ENCODE data around the gene FCGR3B. TPM values are rescaled to one million over a fixed set of nuclear protein-coding genes. Genes with fewer than 3 reads are reported as not detected.
"Not testable (repeated sequence)": the region's sequence is repeated elsewhere in the genome, so short reads cannot be mapped to it uniquely, and the experiment has no call there.

The FCGR3B gene
- total RNA-seq, 1 donor from 2014 or later: 14.3 TPM

DNA sequence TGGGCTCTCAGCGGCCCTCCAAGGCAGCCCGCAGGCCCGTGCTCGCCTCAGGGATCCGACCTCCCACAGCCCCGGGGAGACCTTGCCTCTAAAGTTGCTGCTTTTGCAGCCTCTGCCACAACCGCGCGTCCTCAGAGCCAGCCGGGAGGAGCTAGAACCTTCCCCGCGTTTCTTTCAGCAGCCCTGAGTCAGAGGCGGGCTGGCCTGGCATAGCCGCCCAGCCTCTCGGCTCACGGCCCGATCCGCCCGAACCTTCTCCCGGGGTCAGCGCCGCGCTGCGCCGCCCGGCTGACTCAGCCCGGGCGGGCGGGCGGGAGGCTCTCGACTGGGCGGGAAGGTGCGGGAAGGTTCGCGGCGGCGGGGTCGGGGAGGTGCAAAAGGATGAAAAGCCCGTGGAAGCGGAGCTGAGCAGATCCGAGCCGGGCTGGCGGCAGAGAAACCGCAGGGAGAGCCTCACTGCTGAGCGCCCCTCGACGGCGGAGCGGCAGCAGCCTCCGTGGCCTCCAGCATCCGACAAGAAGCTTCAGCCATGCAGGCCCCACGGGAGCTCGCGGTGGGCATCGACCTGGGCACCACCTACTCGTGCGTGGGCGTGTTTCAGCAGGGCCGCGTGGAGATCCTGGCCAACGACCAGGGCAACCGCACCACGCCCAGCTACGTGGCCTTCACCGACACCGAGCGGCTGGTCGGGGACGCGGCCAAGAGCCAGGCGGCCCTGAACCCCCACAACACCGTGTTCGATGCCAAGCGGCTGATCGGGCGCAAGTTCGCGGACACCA is 25.0 kb downstream of the FCGR3B start:
- DNase-seq: not testable (repeated sequence)

DNA sequence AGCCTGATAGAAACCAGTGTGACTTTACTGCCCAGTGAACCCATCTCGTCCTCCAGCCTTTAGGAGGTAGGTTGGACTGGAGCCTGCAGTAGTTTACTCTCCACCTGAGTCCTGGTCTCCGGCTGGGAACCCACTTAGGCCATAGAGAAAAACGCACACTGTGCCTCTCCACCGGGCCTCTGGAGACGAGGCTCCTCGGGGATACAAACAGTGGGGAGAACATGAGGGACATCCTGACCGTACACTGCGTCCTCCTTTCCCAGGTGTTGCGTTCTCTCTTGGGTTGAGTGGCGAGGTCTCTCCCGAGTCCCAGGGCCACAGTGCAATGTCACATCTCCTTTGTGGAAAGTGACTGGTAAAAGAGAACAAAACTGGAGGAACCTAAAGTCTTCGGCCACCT is 26.0 kb downstream of the FCGR3B start:
- DNase-seq: not testable (repeated sequence)

- DNase-seq: not testable (repeated sequence)
Measured at GRCh38 chr1:161597077-161597476, 33.9 kb downstream of the FCGR3B start.

- DNase-seq: not testable (repeated sequence)
Measured at GRCh38 chr1:161595583-161595982, 35.4 kb downstream of the FCGR3B start.

DNA sequence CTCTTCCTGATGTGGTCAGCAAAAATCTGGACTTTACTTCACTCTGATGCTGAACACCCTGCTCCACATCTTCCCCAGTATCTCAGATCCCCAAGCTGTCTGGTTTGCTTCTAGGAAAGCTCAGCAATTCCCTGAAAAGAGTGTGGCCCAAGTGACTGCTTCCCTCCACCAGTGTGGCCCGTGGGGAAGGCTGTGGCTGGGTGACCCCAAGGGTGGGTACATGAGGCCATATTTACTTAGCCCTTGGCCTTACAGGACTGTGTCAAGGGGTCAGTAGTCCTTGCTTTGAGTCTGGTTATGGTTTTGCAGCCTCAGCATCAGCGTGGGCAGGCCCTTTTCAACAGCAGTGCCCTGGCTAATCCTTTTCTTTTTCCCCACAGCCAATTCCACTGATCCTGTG is 35.8 kb downstream of the FCGR3B start:
- DNase-seq: not testable (repeated sequence)

- DNase-seq: peak; percentile 9
Measured at GRCh38 chr1:161594269-161594984, 36.5 kb downstream of the FCGR3B start.

DNA sequence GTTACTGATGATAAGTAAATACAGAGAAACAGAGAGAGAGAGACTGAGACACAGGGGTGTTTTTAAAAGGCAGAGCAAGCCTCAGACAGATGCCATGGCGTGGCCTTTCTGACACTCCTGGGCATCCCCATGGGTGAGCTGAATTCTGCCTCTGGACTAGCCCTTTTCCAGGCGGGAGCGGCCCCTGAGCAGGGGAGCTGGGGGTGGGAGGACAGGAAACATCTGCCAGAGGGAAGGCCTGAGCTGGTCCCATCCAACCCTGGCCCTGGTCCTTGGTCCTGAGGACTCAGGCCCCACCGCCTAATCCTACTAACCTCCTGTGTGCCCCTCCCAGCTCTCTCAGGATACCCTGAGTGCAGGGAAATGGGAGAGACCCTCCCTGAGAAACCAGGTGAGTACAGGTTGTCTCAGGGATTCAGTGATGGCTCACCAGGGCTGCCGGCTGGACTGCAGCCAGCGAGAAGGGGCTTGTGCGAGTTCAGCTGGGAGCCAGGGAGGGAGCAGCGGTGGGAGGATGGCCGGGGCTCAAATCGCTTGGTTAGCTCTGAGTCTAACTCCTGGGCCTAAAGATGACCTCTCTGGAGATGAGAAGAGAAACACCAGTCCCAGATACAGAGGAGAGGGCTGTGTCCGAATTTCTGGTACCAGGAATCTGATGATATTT is 37.8 kb downstream of the FCGR3B start:
- DNase-seq: not testable (repeated sequence)

GRCh38 chr1:161592586-161592985 is 38.4 kb downstream of the FCGR3B start:
- DNase-seq: not testable (repeated sequence)

- not testable (repeated sequence) for DNase-seq
Measured at GRCh38 chr1:161589920-161590319, 41.1 kb downstream of the FCGR3B start.

- not testable (repeated sequence) for DNase-seq
Measured at GRCh38 chr1:161589365-161589764, 41.6 kb downstream of the FCGR3B start.

GRCh38 chr1:161588596-161588995 is 42.4 kb downstream of the FCGR3B start:
- DNase-seq: not testable (repeated sequence)

- DNase-seq: not testable (repeated sequence)
Measured at GRCh38 chr1:161582882-161583281, 48.1 kb downstream of the FCGR3B start.

DNA sequence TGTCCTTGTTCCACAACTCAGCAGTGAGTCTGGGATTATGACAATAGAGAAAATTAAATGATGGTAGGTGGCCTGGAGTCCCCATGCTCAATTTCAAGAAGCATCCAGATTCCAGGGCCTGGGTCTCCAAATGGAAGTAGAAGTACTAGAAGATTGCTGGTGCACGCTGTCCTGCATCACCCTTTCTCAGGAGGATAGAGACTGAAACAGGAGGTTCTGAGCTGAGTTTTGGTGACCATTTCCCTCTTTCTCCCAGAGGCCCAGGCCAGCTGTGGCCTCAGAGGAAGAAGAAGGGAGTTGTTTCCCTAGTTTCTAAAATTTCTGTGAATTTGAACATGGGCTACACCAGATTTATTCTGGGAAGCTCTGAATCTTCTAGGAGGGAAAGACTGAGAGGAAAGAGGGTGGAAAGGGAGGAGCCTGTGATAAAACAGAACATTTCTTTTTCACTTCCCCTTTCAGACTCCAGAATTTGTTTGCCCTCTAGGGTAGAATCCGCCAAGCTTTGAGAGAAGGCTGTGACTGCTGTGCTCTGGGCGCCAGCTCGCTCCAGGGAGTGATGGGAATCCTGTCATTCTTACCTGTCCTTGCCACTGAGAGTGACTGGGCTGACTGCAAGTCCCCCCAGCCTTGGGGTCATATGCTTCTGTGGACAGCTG is 50.0 kb downstream of the FCGR3B start:
- DNase-seq: not testable (repeated sequence)

DNA sequence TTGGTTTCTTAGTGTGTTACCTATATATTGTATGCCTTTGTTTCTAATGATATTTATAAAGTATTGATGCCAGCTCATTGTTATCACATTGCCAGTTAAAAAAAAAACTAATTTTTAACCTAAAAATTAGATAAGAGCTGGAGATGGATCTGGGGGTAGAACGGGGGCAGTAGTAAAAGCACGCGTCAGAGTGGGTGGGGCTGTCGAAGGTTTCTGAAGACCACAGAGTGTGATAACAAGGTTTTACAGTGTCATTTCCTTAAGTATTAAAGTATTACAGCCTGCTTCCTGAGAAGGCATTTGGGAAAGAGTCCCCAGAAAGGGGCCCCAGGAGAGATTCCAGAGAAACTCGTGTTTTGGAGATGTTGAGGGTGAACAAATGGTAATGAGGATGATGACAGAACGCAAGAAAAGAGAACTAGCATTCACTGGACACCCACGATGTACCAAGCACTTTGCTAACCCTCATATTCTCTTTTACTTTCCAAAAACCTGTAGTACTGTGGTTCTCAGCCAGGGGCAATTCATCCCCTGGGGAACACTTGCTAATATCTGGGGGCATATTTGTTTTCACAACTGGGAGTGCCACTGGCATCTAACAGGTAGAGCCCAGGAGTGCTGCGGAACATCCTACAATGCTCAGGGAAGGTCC is 51.0 kb downstream of the FCGR3B start:
- not testable (repeated sequence) for DNase-seq

DNA sequence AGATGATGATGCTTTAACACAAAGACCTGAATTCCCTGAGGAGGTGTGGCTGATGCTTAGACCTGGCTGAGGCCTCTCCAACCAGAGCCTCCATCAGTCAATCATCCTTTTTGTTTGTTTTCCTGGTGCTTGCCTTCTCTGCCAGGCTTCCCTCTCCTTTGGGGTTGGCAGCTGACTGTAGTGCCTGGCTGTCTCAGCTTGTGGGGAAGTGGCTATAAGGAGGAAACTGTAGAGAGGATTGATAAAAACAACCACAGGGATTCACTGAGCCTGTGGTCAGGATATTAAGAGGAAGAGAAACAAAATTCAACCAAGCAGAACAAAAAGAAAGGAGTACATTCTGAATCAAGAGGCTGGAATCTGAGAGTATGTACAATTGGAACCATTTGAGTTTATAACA is 54.3 kb downstream of the FCGR3B start:
- not testable (repeated sequence) for DNase-seq

Other genes with a start within 250 kb of the FCGR3B start
- 26.2 TPM for gene FCGR2A, start 125.7 kb downstream of the FCGR3B start, total RNA-seq
- gene HSPA6, start 106.6 kb downstream of the FCGR3B start, total RNA-seq: 8.2 TPM
- gene FCGR3A, start 81.4 kb downstream of the FCGR3B start, total RNA-seq: 5.0 TPM
- gene FCGR2B, start 32.0 kb upstream of the FCGR3B start, total RNA-seq: 2.8 TPM
- gene FCRLA, start 76.1 kb upstream of the FCGR3B start, total RNA-seq: 0.30 TPM
- 0.39 TPM for gene FCRLB, start 90.4 kb upstream of the FCGR3B start, total RNA-seq
- gene DUSP12, start 118.6 kb upstream of the FCGR3B start, total RNA-seq: 24.6 TPM
- gene ATF6, start 135.1 kb upstream of the FCGR3B start, total RNA-seq: 24.4 TPM

Data from skin of body (tissue), 2 donors.